NCI-H524 treated with DMSO at 0.1 percent for 48 hours (cell line): Measurements from ENCODE around the gene GABBR1.

Source experiments
- DNase-seq: peaks from one replicate; lab custom pipeline; 2025; lab: John Stamatoyannopoulos, UW

GABBR1 gene

DNA sequence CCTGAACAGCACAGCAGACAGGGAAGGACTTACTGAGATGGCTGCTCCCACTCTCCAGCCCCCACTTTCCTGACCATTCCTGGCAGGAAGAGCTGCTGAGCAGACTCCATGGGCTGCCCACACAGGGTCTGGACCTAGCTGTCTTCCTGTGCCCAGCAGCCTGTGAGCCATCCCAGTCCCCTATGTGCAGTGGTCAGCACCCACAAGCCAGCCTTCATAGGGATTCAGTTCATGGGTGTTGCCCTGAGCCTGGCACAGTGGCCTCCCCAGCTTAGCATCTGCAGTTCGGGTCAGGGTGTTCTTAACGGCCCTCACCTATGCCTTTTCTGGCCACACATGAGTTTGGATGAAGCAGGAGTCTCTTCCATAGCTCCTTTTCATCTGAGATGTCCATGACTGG lies 105.4 kb downstream of the GABBR1 start:
- DNase-seq = no peak

- DNase-seq = no peak
These were observed 105.9 kb downstream of the GABBR1 start for GRCh38 chr6:29527126-29527525.

DNA sequence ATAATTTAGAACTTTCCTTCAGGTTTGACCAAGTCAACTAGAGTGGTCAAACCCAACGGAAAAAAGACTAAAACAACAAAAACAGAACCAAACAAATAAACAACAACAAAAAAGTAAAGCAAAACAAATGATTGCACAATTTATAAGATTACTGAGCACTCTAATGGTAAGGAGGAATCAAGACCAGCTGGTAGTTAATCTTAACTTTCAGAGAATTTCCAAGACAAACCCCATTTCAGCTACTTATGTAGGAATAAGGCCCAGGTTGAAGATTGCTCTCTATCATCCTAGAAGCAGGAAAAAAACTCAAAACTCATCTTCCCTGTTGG lies 107.7 kb downstream of the GABBR1 start:
- DNase-seq = no peak

DNA sequence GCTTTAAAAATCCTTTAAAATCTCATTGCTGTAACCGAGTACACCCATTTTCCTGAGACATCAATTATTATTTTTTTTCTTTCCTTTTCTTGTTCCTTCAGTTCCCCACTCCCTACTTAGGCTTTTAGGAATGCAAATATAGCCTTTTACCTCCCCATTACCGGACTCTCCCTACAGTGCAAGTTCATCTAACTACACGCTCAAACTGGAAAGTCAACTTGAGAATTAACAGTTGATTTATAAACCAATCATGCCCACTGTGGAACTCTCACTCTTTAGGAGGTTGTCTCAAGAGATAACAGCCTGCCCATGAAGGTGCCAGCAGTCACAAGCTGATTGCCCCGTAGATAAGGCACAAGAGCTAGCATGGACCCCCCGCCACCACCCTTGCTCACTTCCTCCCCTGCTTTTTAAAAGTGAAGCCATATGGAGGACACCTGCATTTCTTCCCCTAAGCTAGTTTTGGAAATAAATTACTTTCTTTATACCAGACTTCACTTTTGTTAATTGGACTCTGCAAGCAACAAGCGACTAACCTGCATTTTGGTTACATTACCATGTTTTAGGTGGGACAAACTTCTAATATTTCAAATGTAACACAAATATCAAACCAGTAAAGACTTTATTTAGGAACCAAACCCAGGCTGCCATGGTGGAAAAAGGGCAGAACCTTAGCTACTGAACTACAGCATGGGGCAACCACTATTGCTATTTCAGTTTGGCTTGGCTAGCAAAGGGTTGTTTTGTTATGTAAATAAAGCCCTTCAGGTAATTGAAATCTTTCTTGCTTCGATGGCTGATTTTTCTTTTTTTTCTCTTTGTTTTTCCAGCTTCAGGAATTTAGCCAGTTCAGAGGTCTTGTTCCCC lies 108.3 kb downstream of the GABBR1 start:
- DNase-seq = no peak

GRCh38 chr6:29524044-29524443 lies 108.9 kb downstream of the GABBR1 start:
- no peak for DNase-seq

GRCh38 chr6:29522227-29522626 lies 110.8 kb downstream of the GABBR1 start:
- DNase-seq = no peak

- no peak for DNase-seq
These were observed 111.8 kb downstream of the GABBR1 start for GRCh38 chr6:29521006-29521680.

DNA sequence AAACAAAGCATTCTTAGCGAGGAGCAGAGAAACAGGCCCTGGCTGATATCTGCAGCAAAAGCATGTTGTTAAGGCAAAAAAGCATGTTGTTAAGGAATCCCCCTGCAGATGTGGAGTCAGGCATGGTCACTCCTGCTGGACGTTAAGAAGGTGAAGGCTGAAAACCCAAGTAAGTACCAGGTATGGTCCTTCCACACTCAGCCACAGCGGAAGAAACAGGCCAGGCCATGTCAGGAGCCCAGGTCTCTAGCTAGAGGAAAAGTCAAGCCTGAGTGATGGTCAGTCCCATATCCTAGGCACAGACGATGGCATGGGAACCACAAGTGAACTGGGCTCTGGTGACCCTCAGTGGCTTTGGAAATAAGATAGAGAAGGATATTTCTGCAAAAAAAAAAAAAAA lies 112.8 kb downstream of the GABBR1 start:
- no peak for DNase-seq

GRCh38 chr6:29519291-29520010 lies 113.5 kb downstream of the GABBR1 start:
- DNase-seq = no peak

GRCh38 chr6:29517728-29518440 lies 115.1 kb downstream of the GABBR1 start:
- no peak for DNase-seq

DNA sequence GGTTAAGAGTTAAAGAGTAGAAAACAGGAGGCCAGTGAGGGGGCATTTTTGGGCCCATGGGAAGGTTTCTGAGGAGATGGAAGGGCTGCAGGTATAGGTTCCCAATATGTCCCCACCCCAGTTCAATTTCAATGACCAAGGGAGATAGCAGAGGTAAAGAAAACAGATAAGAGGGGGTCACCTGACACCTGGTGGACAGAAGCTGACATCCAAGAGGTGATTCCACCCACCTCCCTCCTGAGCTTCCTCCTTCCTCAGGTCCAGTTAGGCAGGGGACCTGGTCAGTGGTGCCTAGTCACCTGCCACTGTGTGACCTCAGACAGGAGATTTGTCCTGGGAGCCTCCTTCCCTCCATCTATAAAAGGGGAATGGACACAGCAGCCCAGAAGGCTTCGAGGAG lies 115.7 kb downstream of the GABBR1 start:
- no peak for DNase-seq

- DNase-seq = no peak
These were observed 116.9 kb downstream of the GABBR1 start for GRCh38 chr6:29516108-29516507.

- no peak for DNase-seq
These were observed 122.2 kb downstream of the GABBR1 start for GRCh38 chr6:29510746-29511300.

DNA sequence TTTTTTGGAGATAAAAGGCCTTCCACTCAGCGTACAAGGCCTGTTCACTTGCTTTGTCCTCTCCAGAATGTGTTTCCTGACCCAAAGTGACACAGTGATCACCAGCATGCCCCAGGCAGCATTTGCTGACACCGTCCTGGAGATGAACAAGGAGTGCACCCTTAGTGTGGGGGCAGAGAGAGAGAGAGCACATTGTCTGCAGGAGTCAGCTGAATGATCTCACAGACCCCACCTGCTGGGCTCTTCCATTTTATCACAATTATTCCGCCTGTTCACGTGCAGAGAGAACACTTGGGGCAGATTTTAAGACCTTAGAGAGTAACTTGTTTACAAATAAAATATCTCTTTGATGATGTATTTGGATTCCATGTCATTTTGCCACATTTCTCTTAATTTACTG lies 122.8 kb downstream of the GABBR1 start:
- DNase-seq = no peak
